ENCODE results near the gene HES6. TPM values are rescaled to one million over a fixed set of nuclear protein-coding genes. Genes with fewer than 3 reads are reported as not detected.
A peak's percentile ranks its signal among the peaks of the same experiment; 100 is the strongest.

The HES6 gene, protein sequence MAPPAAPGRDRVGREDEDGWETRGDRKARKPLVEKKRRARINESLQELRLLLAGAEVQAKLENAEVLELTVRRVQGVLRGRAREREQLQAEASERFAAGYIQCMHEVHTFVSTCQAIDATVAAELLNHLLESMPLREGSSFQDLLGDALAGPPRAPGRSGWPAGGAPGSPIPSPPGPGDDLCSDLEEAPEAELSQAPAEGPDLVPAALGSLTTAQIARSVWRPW
- 2.3 TPM for polyA plus RNA-seq (2013, experiment 1 of 2; ENCODE audit: insufficient read length)
- polyA plus RNA-seq (2013, experiment 2 of 2; ENCODE audit: insufficient read length): 2.3 TPM

DNA sequence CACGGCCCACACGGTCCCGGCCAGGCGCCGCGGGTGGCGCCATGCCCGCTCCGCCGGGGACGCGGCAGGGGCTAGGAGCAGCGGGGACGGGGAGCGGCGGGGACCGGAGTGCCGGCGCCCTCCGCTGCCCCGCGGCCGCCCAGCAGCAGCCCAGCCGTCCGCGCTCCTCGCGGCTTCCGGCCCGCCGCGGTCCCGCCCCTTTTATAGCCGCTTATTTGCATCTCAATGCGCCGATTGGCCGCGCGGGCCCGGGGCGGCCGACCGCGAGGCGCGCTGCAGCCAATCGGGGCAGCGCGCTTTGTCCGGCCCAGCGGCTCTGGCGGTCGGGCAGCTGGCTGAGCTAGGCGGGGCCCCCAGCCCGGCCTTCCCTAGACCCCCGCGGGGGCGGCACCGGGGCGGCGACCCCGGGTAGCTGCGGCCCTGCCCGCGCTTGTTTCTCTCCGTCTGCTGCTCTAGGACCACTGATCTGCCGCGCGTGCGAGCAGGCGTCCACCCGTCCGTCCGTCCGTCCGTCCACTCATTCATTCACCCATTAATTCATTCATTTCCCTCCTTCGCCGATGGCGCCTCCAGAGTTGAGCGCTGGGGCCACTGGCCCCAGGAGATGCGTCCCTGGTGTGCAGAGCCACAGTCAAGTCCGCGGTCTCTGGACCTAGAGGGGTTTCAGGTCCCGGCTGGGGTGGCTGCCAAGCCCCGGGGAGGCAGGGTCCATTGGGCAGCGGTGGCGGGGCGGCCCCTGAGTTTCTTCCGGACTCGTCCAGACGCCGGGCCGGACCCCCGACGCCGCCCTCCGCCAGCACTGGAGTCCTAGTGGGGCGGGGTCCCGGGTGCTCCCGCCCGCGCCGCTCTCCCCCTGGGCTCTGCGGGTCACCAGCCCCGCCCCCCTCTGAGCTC lies at the start of gene HES6:
Gene HES6 (minus strand): TSS at position 176 of the 894 bp plus-strand sequence. CDS start 133 bp downstream, at position 43.
- DNase-seq: peak; percentile 86

DNA sequence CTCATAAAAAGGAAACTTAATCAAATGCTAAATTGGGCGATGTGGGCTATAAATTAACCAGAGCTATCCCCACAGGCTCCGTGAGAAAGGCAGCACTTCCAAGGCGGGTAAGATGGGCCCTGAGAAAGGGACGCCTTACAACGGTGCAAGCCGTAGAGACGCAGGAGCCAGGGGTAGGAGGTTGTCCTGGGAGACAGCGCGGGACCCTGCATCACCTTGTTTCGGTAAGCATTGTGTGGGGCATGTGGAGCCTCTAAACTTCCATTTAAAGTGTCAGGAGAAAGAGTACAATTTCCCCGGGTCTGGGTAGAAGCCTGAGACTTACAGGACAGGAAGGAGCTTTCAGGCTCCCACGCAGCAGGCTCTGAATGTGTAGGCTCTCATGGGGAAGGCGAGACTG lies 49.7 kb upstream of the HES6 start:
- no peak for DNase-seq

DNA sequence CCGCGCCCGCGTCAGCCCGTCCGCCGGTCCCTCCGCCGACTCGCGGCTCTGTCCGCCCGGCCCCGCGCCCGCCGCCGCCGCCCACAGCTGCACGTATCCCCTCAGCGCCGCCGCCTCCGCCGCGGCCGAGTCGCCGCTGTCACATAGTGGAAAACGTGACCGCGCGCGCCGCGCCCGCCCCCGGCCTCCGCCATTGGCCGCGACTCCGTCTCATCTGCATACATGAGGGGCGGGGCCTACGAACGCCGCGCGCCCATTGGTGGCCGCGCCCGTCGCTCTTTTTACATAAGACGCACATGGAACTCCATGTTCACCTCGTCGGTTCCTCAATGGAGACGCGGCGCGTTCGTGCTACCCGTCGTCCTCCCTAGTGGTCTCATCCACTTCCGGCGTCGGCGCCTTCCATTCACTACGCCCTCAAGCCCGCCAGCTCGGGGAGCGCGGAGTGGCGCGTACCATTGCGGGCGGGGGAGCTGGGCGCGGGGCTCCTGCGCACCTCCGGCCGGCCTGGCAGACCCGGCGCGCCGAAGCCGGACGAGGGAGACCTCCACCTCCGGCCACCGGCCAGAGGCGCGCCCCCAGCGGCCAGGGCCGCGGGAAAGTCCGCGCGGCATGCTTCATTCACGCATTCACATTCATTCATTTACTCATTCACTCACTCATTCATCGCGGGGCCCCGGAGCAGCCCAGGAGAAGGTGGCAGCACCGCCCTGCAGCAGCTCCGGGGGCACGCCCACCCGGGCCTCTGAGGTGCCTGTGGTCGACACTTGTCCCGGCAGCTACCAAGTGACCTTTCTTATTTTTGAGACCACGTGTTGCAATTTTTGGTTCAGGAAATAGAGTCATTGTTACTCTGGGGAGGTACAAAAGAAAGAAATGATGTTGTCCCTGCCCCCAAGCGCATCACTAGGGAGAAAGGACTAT lies 49.1 kb upstream of the HES6 start:
- peak; percentile 99 for DNase-seq

DNA sequence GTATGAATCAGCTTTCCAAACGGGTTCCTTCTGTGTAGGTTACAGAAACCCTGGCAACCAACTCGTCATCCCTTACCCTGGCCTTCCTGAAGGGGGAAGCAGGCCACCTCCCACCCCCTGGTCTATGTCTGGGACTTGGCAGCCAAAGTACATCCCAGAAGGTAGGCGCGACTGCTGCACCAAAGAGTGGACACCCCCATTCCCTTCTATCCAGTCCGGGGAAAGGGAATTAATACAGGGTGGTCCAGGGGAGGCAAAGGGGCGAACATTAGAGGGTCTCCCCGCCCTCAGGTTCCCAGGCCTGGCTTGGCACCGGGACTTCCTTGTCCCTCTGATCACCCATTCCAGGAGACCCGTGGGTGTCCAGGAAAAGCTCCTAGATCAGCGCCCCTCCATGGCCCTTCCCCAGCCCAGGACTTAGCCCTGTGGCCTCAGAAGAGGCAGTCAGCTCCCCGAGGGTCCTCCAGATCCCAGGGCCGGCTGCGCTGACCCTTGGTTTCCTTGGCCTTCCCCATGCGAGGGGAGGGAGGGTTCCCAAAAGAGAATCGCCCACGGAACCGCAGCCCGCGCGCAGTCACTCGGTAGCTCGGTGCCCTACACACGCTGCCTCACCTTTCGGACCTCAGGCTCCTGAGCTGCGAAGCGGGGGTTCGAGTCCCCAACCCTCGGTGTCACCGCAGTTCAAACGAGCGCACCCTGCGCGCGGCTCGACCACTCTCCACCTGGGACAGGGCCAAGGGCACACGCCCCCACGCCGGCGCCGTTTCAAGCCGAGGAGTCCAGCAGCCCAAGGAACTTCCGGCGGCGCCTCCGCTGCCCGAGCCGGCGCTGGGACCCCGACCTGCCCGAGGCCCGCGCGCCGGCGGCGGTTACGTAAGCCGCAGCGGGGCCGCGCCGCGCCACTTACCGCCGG lies 48.2 kb upstream of the HES6 start, which contains the start of gene PER2:
Gene PER2 (minus strand): TSS at position 874 of the 913 bp plus-strand sequence. CDS start 10,674 bp downstream, outside the sequence.
- peak; percentile 74 for DNase-seq

DNA sequence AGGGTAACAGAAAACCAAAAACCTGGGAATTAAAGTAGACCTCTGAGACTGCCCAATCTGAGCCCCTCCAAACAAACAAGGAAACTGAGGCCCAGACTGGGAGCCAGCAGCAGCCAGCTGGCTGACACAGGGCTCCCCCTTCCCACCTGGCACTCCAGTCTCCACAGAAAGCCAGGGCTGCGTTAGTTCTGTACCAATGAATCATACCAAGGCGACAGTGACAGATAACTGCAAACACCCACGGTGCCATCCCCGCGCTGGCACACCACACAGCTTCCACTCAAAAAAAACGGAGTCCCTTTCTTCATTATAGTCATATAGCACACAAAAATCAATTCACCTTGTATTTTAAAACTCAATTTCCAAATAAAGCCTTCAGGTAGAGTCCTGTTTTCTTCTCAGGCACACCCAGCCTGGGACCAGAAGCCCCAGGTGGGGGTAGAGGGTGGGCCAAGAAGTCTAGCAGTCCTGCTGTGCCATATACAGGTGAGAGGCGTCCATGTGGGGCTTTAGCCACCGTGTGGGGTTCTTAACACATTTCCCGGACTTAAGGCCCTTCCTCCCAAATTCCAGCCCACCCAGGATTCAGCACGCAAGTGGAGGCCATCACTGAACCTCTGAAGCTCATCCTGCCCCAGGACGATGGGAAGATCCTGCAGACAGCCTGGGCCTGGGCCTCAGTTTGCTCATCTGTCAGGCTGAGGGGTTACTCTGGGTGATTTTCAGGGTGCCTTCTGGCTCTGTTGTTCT lies 47.3 kb upstream of the HES6 start:
- no peak for DNase-seq

DNA sequence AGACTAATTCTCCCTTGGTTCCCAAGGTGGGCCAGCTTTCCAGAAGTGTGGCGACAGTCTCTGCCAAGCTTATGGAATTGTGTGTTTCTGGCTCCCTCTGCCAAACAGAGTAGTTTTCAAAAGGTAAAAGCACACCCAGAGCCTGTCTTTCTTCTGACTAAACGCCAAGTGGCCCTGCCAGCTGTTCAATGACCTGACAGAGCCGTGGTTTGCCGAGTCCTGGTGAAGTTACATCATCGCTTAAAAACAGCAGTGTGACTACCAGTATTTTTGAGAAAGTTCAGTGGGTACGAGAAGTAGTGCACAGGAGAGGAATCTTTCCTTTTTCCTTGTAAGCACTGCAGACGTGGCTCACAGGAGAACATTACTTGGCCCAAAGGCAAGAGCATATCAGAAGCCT lies 46.7 kb upstream of the HES6 start:
- peak; percentile 41 for DNase-seq

DNA sequence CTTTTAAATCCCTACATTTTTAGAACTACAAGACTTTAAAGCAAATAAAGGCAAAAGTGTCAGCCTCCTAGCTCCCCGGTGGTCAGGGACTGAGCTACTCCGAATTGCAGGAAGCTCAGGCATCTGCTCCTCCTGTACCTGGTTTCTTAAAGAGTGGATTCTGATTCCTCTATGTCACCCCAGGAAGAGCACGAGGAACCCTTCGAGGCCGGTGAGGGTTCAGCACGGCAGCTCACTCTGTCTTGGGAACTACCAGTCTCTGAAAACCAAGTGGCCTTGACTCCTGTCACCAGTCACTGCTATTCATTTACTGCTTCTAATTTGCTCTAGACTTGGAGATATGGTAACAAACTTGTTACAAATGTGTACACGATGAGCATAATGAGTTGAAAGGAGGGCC lies 46.3 kb upstream of the HES6 start:
- DNase-seq: no peak

DNA sequence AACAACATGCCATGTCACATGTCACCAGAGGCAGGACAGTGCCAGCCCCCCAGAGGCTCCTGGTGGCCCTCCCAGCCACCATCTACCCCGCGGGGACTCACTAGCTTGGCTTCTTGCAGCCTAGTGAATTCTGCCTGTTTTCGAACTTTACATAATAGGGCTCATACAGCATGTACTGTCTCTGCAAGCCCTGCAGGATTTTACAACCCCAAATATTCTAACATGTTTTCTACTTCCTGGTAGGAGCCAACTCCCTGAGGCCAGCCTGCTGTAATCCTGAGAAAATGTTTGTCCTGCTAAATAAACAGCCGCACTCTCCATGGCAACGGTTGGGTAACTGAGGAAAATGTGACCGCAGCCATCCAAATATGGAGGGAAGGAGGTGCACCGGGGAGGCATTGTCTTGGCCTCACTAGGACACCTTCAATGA lies 45.8 kb upstream of the HES6 start:
- DNase-seq: peak; percentile 62

DNA sequence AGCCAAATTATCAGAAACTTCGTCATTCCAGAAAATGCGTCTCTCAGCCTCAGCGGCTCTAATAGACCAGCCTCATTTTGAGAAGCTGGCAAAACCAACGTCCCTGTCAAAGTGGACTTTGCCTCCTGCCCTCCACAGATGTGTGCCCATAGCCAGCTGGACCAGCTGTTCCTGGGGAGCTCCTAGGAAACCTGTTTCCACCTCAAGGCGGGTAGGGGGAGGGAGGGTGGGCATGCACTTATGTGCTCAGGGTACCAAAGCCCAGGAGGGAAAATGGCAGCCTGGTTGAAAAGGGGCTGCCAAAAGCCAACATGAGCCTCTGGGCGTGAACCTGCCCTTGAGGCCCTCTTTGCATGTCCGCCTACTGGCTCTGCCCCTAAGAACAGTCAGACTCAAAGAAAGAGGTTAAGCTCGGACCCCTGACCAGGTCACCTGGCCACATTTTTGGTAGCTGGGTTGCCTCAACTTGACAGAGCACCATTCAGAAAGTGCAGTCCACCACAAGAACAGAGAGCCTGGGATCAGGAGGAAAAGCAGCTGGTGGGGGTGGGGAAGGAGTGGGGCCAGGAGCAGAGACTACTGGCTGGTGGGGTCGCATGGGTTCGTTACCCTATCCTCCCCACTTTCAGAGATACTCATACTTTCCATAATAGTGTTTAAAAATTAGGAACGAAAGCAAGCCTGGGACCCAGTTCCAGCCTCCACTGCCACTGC lies 45.1 kb upstream of the HES6 start:
- no peak for DNase-seq

DNA sequence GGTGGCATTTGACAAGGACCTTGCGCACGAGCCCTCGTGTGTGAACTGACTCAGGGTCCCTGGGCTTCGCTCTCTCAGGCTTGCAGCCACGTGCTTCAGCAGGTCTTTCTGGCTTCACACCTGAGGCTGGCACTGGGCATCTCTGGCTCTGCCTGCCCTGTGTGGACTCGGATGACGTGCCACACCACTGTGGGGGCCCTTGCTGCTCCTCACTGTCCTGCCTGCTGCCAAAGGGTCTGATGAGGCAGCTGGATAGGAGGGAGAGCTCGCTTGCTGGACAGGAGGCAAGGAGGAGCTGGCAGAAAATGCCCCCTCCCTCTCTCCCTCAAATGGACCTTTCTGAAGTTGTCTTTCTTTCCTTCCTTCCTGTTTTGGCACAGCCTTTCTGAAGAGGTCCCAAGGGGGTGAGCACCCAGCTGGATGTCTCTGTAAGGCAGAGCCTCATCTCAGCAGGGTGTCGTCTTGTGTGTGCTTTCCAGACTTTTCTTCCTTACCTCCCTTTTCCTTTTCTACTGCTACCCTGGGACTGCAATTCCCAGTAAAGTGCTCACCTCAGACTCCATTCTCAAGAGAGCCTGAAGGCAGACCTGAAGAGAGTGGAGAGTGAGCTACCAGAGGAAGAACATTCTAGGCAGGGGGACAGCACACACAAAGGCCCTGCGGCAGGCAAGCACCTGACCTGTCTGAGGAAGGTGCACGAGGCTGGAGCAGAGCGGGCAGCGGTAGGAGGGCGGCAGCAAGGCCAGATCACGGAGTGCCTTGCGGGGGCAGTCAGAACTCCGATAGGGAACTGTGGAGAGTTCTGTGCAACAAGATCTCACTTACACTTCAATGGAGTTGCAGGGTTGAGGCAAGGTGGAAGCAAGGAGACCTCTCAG lies 43.3 kb upstream of the HES6 start:
- DNase-seq: no peak

DNA sequence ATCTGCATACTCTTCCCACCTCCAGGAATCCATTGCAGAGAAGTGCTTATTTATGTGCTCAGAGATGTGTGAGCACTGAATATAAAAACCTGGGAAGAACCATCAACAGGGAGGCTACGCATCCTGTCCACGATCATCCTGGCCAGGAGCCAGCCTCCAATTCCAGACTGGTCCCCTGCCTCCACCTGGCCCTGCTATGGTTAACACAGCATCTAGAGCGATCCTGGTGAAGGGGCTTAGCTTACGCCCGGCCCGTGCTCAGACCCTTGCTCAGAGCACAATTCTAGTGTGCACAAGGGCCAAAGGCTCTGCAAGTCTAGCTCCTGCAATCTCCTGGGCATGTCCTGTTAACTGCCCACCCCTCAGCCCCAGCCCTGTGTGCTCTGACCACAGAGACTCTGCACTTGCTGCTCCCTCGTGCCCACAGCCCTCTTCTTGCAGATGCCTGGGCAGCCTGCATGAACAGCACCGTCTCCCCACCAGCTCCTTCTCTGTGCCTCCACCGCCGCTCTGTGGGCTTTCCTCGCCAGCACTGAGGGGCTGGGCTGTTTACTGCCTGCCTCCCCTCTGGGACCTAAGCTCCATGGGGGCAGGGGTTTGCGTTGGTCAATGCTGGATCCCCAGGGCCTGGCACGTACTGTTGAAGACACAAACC lies 42.1 kb upstream of the HES6 start:
- DNase-seq: no peak

DNA sequence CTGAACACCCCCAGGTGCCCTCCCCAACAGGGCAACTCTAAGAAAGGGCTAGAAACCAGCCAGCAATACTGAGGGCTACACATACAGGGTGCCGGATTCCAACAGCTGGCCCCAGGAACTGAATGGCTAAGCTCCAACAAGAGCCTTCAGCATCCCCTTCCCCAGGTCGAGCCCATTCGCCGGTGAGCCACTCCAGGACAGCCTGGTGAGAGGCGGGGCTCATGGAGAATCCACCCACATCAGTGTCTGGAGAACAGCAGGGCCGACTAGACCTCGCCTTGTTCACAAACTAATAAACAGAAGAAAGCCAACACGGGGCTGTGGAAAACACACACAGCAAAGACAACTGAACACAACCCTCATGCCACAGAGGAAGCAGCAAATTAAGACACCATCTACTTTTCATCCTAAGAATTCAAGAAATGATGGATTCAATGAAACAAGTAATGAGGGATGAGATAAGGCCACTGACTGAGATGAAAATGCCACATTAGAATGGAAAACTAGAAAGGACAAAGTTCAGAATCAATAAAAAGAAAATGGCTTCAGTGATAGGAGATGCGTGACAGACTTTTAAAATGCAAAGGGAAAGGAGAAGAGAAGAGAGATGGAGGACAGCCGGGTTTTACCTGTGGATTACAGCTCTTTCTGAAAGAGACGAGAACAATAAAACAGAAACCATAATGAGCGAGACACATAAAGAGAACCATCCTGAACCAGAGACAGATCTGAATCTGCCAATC lies 40.4 kb upstream of the HES6 start:
- no peak for DNase-seq

DNA sequence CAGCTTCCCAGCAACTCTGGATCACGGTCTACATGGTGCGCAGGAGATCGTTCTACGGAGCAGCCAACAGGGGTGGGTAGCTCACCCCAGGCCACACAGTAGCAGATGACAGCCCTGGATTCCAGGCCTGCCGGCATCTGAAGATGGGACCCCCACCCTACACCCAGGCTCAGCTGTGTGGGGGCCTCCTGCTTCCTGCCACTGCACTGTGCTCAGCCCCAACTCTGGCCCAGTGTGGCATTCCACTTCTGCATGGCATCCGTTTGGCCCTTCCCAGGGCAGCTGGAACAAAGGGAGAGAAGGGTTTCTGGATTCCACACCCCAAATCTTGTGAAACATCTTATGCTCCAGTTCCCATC lies 39.5 kb upstream of the HES6 start:
- DNase-seq: no peak

DNA sequence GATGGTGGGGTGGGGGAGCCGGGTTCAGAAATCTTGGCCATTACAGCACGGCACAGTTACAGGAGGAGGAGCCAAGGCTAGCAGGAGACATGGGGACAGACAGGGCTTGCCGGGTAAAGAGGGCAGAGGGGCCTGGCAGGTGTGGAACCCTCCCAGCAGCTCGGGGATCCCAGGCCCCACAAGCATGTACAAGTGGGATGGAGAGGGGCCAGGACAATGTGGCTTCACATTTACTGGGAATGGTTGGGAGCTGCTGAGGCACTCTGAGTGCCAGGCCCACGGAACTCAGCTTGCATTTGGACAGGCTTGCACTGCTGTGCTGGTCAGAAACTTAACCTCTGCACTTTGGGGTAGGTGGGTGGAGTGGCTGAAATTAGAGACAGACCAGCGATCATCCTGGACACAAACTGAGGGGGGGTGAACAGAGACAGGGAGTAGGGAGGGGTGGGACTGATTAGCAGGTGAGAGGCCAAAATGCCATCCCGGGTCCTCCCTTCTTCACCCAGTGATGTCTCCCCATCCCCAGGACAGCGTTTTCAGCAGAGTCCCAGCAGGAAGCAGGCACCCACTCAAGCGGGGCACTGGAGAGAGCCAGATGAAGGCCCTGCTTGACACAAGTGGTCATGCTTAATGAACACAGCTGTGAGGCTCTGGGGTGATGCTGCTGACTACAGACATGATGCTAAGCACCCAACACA lies 38.9 kb upstream of the HES6 start:
- DNase-seq: no peak

DNA sequence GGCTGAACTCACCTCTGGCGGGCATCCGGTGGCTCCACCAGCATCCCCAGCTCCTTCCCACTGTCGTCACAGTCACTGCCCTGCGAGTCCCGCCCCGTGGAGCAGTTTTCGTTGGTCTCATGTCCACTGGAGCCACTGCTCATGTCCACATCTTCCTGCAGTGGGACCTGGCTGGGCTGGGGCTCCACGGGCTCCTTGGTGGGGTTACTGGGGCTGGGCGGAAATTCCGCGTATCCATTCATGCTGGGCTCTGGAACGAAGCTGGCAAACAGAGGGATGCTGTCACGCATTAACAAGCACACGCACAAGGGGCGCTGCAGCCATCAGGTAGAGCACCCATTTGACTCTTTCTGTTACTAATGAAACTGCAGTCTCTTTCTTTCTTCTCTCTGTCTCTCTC lies 37.9 kb upstream of the HES6 start:
- DNase-seq: no peak

DNA sequence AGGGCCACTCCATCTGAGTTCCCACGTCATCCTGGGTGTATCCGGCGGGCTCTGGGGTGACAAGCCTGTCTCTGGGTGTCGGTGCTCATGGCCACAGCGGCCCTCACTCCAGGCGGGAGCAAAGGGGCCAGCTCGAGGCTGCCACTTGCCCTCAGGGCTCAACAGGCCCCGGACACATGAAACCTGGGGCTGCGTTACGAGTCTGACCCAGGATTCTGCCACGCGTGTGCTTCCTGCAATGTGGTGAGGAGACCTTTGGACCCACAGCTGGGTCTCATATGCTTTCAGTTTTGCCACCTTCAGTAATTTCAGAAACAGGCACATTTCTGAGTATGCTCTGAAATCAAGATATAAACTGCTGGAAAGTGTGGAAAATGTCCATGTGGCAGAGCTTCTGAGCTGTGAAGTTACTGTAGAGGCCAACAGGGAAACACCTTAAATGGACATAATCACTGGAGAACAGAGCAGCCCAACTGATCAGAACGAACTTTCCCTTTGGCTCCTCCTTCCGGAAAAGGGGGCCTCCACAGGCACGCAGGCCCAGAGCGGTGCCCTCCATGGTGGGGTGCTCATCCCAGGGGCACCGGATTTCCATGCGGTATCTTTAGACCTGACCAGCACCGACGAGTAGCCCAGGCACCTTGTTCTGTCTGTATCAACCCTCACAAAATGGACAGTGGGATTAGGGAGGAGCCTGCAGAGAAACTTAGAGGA lies 34.5 kb upstream of the HES6 start:
- DNase-seq: no peak
